Measurements from ENCODE around the gene ADARB2. TPM values are rescaled to one million over a fixed set of nuclear protein-coding genes. Genes with fewer than 3 reads are reported as not detected.
A peak's percentile ranks its signal among the peaks of the same experiment; 100 is the strongest.

Gene ADARB2
- total and polyA plus RNA-seq, 3 experiments from 2014 or later = not detected

- no peak overlapping the region for H3K4me3 ChIP-seq (ENCODE audit: low read length)
- Mint-ChIP-seq H3K9me3 (peaks cover 0 to 6% (median 0%) of the 10 kb centered on the region in 5 donors), H3K4me3 (no peak overlapping the region)
These were observed 5.8 kb upstream of the ADARB2 start for GRCh38 chr10:1743141-1743540.

GRCh38 chr10:1741450-1741849 lies 4.1 kb upstream of the ADARB2 start:
- Histone ChIP-seq H3K9me3 (ENCODE audit: low read length) (no peaks in the 10 kb centered on the region), H3K27ac (ENCODE audit: low read depth, low read length) (no peak overlapping the region), H3K27me3 (ENCODE audit: insufficient read depth, low read length, poor library complexity, severe bottlenecking) (peaks cover 13% of the 10 kb centered on the region), H3K36me3 (ENCODE audit: insufficient read depth, low read length) (no peaks in the 10 kb centered on the region), H3K4me3 (ENCODE audit: low read length) (no peak overlapping the region), H3K4me1 (ENCODE audit: insufficient read depth, low read length) (no peaks in the 10 kb centered on the region)
- peaks cover 0 to 3% (median 0%) of the 10 kb centered on the region in 3 donors for H3K4me1 Mint-ChIP-seq
- H3K4me3 Mint-ChIP-seq = no peak overlapping the region
- no peak overlapping the region for H3K27ac Mint-ChIP-seq
- peaks cover 37 to 44% of the 10 kb centered on the region in 2 donors for H3K27me3 Mint-ChIP-seq
- H3K36me3 Mint-ChIP-seq = no peaks in the 10 kb centered on the region
- peaks cover 0 to 3% (median 0%) of the 10 kb centered on the region in 5 donors for H3K9me3 Mint-ChIP-seq
- CTCF ChIA-PET = no interaction called here
- DNase-seq = no peak
- POLR2A ChIA-PET = no interaction called here

More at GRCh38 chr10:1743141-1743540, 5.8 kb upstream of the ADARB2 start:
- Histone ChIP-seq H3K4me1 (ENCODE audit: insufficient read depth, low read length) (no peaks in the 10 kb centered on the region), H3K9me3 (ENCODE audit: low read length) (no peaks in the 10 kb centered on the region), H3K27me3 (ENCODE audit: insufficient read depth, low read length, poor library complexity, severe bottlenecking) (peaks cover 7% of the 10 kb centered on the region), H3K36me3 (ENCODE audit: insufficient read depth, low read length) (no peaks in the 10 kb centered on the region), H3K27ac (ENCODE audit: low read depth, low read length) (no peak overlapping the region)
- no peak overlapping the region for H3K27ac Mint-ChIP-seq
- ChIA-PET CTCF (no interaction called here), POLR2A (no interaction called here)
- peaks cover 31 to 38% of the 10 kb centered on the region in 2 donors for H3K27me3 Mint-ChIP-seq
- H3K36me3 Mint-ChIP-seq = no peaks in the 10 kb centered on the region
- H3K4me1 Mint-ChIP-seq = no peaks in the 10 kb centered on the region
- DNase-seq = no peak

GRCh38 chr10:1739751-1740150 lies 2.4 kb upstream of the ADARB2 start:
- Mint-ChIP-seq H3K4me1 (peaks cover 0 to 10% (median 4%) of the 10 kb centered on the region in 3 donors), H3K27me3 (peaks cover 54 to 55% of the 10 kb centered on the region in 2 donors), H3K27ac (no peak overlapping the region), H3K36me3 (no peaks in the 10 kb centered on the region), H3K9me3 (no peaks in the 10 kb centered on the region), H3K4me3 (no peak overlapping the region)
- no peak for DNase-seq
- Histone ChIP-seq H3K36me3 (ENCODE audit: insufficient read depth, low read length) (no peaks in the 10 kb centered on the region), H3K4me3 (ENCODE audit: low read length) (no peak overlapping the region), H3K27me3 (ENCODE audit: insufficient read depth, low read length, poor library complexity, severe bottlenecking) (peaks cover 25% of the 10 kb centered on the region), H3K9me3 (ENCODE audit: low read length) (no peaks in the 10 kb centered on the region), H3K4me1 (ENCODE audit: insufficient read depth, low read length) (no peaks in the 10 kb centered on the region), H3K27ac (ENCODE audit: low read depth, low read length) (no peak overlapping the region)
- POLR2A ChIA-PET = no interaction called here
- CTCF ChIA-PET = no interaction called here

- DNase-seq = no peak
- POLR2A ChIA-PET = no interaction called here
- Mint-ChIP-seq H3K4me1 (peaks cover 0 to 10% (median 4%) of the 10 kb centered on the region in 3 donors), H3K36me3 (no peaks in the 10 kb centered on the region), H3K9me3 (no peaks in the 10 kb centered on the region), H3K27me3 (peaks cover 52 to 61% of the 10 kb centered on the region in 2 donors), H3K4me3 (no peak overlapping the region), H3K27ac (peak overlapping the region in 1 of 8 donors; percentile 33)
- Histone ChIP-seq H3K27ac (ENCODE audit: low read depth, low read length) (no peak overlapping the region), H3K9me3 (ENCODE audit: low read length) (no peaks in the 10 kb centered on the region), H3K36me3 (ENCODE audit: insufficient read depth, low read length) (no peaks in the 10 kb centered on the region), H3K4me1 (ENCODE audit: insufficient read depth, low read length) (no peaks in the 10 kb centered on the region), H3K27me3 (ENCODE audit: insufficient read depth, low read length, poor library complexity, severe bottlenecking) (peaks cover 25% of the 10 kb centered on the region), H3K4me3 (ENCODE audit: low read length) (no peak overlapping the region)
- CTCF ChIA-PET = no interaction called here
These were observed 1.6 kb upstream of the ADARB2 start for GRCh38 chr10:1738950-1739349.

- no peaks in the 10 kb centered on the region for H3K9me3 ChIP-seq (ENCODE audit: low read length)
- H3K27ac ChIP-seq (ENCODE audit: low read depth, low read length) = no peak overlapping the region
- Mint-ChIP-seq H3K4me1 (peaks cover 0 to 10% (median 4%) of the 10 kb centered on the region in 3 donors), H3K36me3 (peaks cover 0 to 4% (median 0%) of the 10 kb centered on the region in 3 donors), H3K9me3 (no peaks in the 10 kb centered on the region), H3K27ac (no peak overlapping the region), H3K27me3 (peaks cover 53 to 65% of the 10 kb centered on the region in 2 donors), H3K4me3 (peak overlapping the region in 1 of 7 donors; percentile 32)
- DNase-seq = no peak
- H3K27me3 ChIP-seq (ENCODE audit: insufficient read depth, low read length, poor library complexity, severe bottlenecking) = peaks cover 25% of the 10 kb centered on the region
- ChIA-PET CTCF (no interaction called here), POLR2A (no interaction called here)
- H3K4me3 ChIP-seq (ENCODE audit: low read length) = no peak overlapping the region
- no peaks in the 10 kb centered on the region for H3K36me3 ChIP-seq (ENCODE audit: insufficient read depth, low read length)
- H3K4me1 ChIP-seq (ENCODE audit: insufficient read depth, low read length) = no peaks in the 10 kb centered on the region
These were observed 428 bp downstream of the ADARB2 start for GRCh38 chr10:1736972-1737221.

- CTCF ChIA-PET = no interaction called here
- H3K27ac Mint-ChIP-seq = no peak overlapping the region
- H3K27me3 ChIP-seq (ENCODE audit: insufficient read depth, low read length, poor library complexity, severe bottlenecking) = peaks cover 25% of the 10 kb centered on the region
These were observed 967 bp downstream of the ADARB2 start for GRCh38 chr10:1736144-1736971.

GRCh38 chr10:1735562-1735961 lies 1.8 kb downstream of the ADARB2 start:
- H3K4me3 ChIP-seq (ENCODE audit: low read length) = no peak overlapping the region
- no peaks in the 10 kb centered on the region for H3K36me3 ChIP-seq (ENCODE audit: insufficient read depth, low read length)
- POLR2A ChIA-PET = no interaction called here
- no peak overlapping the region for H3K27ac ChIP-seq (ENCODE audit: low read depth, low read length)
- no peaks in the 10 kb centered on the region for H3K4me1 ChIP-seq (ENCODE audit: insufficient read depth, low read length)
- CTCF ChIA-PET = no interaction called here
- H3K36me3 Mint-ChIP-seq = peaks cover 0 to 4% (median 0%) of the 10 kb centered on the region in 3 donors
- DNase-seq = no peak
- H3K27me3 Mint-ChIP-seq = peaks cover 52 to 61% of the 10 kb centered on the region in 2 donors
- H3K4me1 Mint-ChIP-seq = peaks cover 0 to 10% (median 4%) of the 10 kb centered on the region in 3 donors
- peak overlapping the region in 1 of 7 donors; percentile 18 for H3K4me3 Mint-ChIP-seq
- H3K27ac Mint-ChIP-seq = no peak overlapping the region
- no peaks in the 10 kb centered on the region for H3K9me3 ChIP-seq (ENCODE audit: low read length)
- H3K27me3 ChIP-seq (ENCODE audit: insufficient read depth, low read length, poor library complexity, severe bottlenecking) = peaks cover 28% of the 10 kb centered on the region
- H3K9me3 Mint-ChIP-seq = no peaks in the 10 kb centered on the region

More at GRCh38 chr10:1736144-1736971, 967 bp downstream of the ADARB2 start:
- peaks cover 0 to 10% (median 4%) of the 10 kb centered on the region in 3 donors for H3K4me1 Mint-ChIP-seq
- no peaks in the 10 kb centered on the region for H3K36me3 ChIP-seq (ENCODE audit: insufficient read depth, low read length)
- H3K4me1 ChIP-seq (ENCODE audit: insufficient read depth, low read length) = no peaks in the 10 kb centered on the region
- peak overlapping the region in 5 of 7 donors; percentile 43 to 54 (median 44) for H3K4me3 Mint-ChIP-seq
- H3K36me3 Mint-ChIP-seq = peaks cover 0 to 4% (median 0%) of the 10 kb centered on the region in 3 donors
- H3K27me3 Mint-ChIP-seq = peaks cover 51 to 65% of the 10 kb centered on the region in 2 donors
- no peaks in the 10 kb centered on the region for H3K9me3 Mint-ChIP-seq
- POLR2A ChIA-PET = no interaction called here
- no peaks in the 10 kb centered on the region for H3K9me3 ChIP-seq (ENCODE audit: low read length)
- H3K4me3 ChIP-seq (ENCODE audit: low read length) = no peak overlapping the region
- DNase-seq = no peak
- H3K27ac ChIP-seq (ENCODE audit: low read depth, low read length) = no peak overlapping the region

- peaks cover 28% of the 10 kb centered on the region for H3K27me3 ChIP-seq (ENCODE audit: insufficient read depth, low read length, poor library complexity, severe bottlenecking)
- no peak overlapping the region for H3K27ac ChIP-seq (ENCODE audit: low read depth, low read length)
- CTCF ChIA-PET = no interaction called here
- no peaks in the 10 kb centered on the region for H3K9me3 Mint-ChIP-seq
- no peaks in the 10 kb centered on the region for H3K36me3 ChIP-seq (ENCODE audit: insufficient read depth, low read length)
- H3K27ac Mint-ChIP-seq = no peak overlapping the region
- peaks cover 0 to 4% (median 0%) of the 10 kb centered on the region in 3 donors for H3K36me3 Mint-ChIP-seq
- no peaks in the 10 kb centered on the region for H3K4me1 ChIP-seq (ENCODE audit: insufficient read depth, low read length)
- no peak overlapping the region for H3K4me3 Mint-ChIP-seq
- no peak overlapping the region for H3K4me3 ChIP-seq (ENCODE audit: low read length)
- H3K27me3 Mint-ChIP-seq = peaks cover 43 to 59% of the 10 kb centered on the region in 2 donors
- POLR2A ChIA-PET = no interaction called here
- peaks cover 0 to 10% (median 4%) of the 10 kb centered on the region in 3 donors for H3K4me1 Mint-ChIP-seq
- H3K9me3 ChIP-seq (ENCODE audit: low read length) = no peaks in the 10 kb centered on the region
- DNase-seq = no peak
These were observed 3.0 kb downstream of the ADARB2 start for GRCh38 chr10:1734288-1734687.
